GM04504 (cell line): ENCODE measurements around the gene SET.
"Not testable (repeated sequence)": the region's sequence is repeated elsewhere in the genome, so short reads cannot be mapped to it uniquely, and the experiment has no call there.

Experiments used
- DNase-seq: peaks from one replicate; pipeline ENCODE4 v3.0.0-alpha.2; 2012; ENCODE audit warnings: low read depth

The SET gene

GRCh38 chr9:128688501-128689292 is at the start of gene SET:
Gene SET, plus strand, starts transcription at chr9:128689222. Its CDS starts 361 bp downstream, at chr9:128689583.
- peak; percentile 85 for DNase-seq

GRCh38 chr9:128640603-128641002 is 48.4 kb upstream of the SET start:
- DNase-seq, result no peak

- no peak for DNase-seq
These were observed 46.3 kb upstream of the SET start for GRCh38 chr9:128642675-128643245.

- no peak for DNase-seq
These were observed 45.3 kb upstream of the SET start for GRCh38 chr9:128643519-128644300.

GRCh38 chr9:128648206-128648605 is 40.8 kb upstream of the SET start:
- not testable (repeated sequence) for DNase-seq

GRCh38 chr9:128651798-128652197 is 37.2 kb upstream of the SET start:
- DNase-seq, result no peak

GRCh38 chr9:128653908-128654307 is 35.1 kb upstream of the SET start:
- no peak for DNase-seq

- no peak for DNase-seq
These were observed 34.5 kb upstream of the SET start for GRCh38 chr9:128654481-128654880.

- DNase-seq, result peak; percentile 85
These were observed 32.3 kb upstream of the SET start, which contains the start of gene DYNC2I2 for GRCh38 chr9:128656416-128657343. Gene DYNC2I2, minus strand, starts transcription at chr9:128656847. Its CDS starts 121 bp downstream, at chr9:128656726.

GRCh38 chr9:128657344-128657704 is 31.7 kb upstream of the SET start:
- DNase-seq, result no peak

GRCh38 chr9:128657796-128658195 is 31.2 kb upstream of the SET start:
- DNase-seq, result no peak

GRCh38 chr9:128666481-128666941 is 22.5 kb upstream of the SET start:
- not testable (repeated sequence) for DNase-seq

GRCh38 chr9:128669786-128670185 is 19.2 kb upstream of the SET start:
- no peak for DNase-seq

- no peak for DNase-seq
These were observed 13.6 kb upstream of the SET start for GRCh38 chr9:128675382-128675781.

- no peak for DNase-seq
These were observed 11.2 kb upstream of the SET start for GRCh38 chr9:128677794-128678193.

GRCh38 chr9:128683340-128684064 is 5.5 kb upstream of the SET start:
- DNase-seq, result no peak

GRCh38 chr9:128684065-128684324 is 5.0 kb upstream of the SET start:
- DNase-seq, result no peak

GRCh38 chr9:128684325-128685199 is 4.5 kb upstream of the SET start:
- no peak for DNase-seq

GRCh38 chr9:128685636-128686489 is 3.2 kb upstream of the SET start:
- DNase-seq, result no peak
